ENCODE results near the gene ABHD16B. TPM values are rescaled to one million over a fixed set of nuclear protein-coding genes. Genes with fewer than 3 reads are reported as not detected.

ABHD16B gene
- total RNA-seq, 1 donor from 2014 or later: not detected

- ATAC-seq (ENCODE audit: poor library complexity) (no peak), DNase-seq (no peak)
- intact Hi-C loops (cut with DNase I): loop anchor here (5.0 kb wide), 1 partner anchor 64 kb away; no protein-coding TSS in a partner anchor
Measured at GRCh38 chr20:63908008-63908682, 46.8 kb downstream of the ABHD16B start.

GRCh38 chr20:63911176-63911575 lies 49.9 kb downstream of the ABHD16B start:
- no peak for DNase-seq
- ATAC-seq (ENCODE audit: poor library complexity): peak; percentile 19
- intact Hi-C loops (cut with DNase I): no loop called here

Other genes starting within 250 kb of the ABHD16B start
- gene GMEB2, start 234.4 kb upstream of the ABHD16B start, total RNA-seq: 5.5 TPM
- 4.3 TPM for gene STMN3, start 208.1 kb upstream of the ABHD16B start, total RNA-seq
- gene RTEL1, start 203.2 kb upstream of the ABHD16B start, total RNA-seq: 7.3 TPM
- 0.32 TPM for gene TNFRSF6B, start 164.8 kb upstream of the ABHD16B start, total RNA-seq
- 32.2 TPM for gene ARFRP1, start 153.5 kb upstream of the ABHD16B start, total RNA-seq
- gene ZGPAT, start 153.5 kb upstream of the ABHD16B start, total RNA-seq: 16.0 TPM
- gene LIME1, start 124.8 kb upstream of the ABHD16B start, total RNA-seq: 1.6 TPM
- 95.0 TPM for gene SLC2A4RG, start 121.7 kb upstream of the ABHD16B start, total RNA-seq
- 13.5 TPM for gene ZBTB46, start 30.2 kb upstream of the ABHD16B start, total RNA-seq
- gene TPD52L2, start 3.8 kb downstream of the ABHD16B start, total RNA-seq: 69.0 TPM
- gene DNAJC5, start 33.6 kb downstream of the ABHD16B start, total RNA-seq: 42.3 TPM
- 54.4 TPM for gene UCKL1, start 94.9 kb downstream of the ABHD16B start, total RNA-seq
- 11.3 TPM for gene ZNF512B, start 108.4 kb downstream of the ABHD16B start, total RNA-seq
- gene SAMD10, start 118.1 kb downstream of the ABHD16B start, total RNA-seq: 6.0 TPM
- 45.3 TPM for gene PRPF6, start 119.6 kb downstream of the ABHD16B start, total RNA-seq
- gene C20orf204, start 174.7 kb downstream of the ABHD16B start, total RNA-seq: 0.38 TPM
- gene SOX18, start 188.1 kb downstream of the ABHD16B start, total RNA-seq: 34.3 TPM
- 34.6 TPM for gene TCEA2, start 201.7 kb downstream of the ABHD16B start, total RNA-seq
- gene RGS19, start 218.0 kb downstream of the ABHD16B start, total RNA-seq: 6.7 TPM
- 0.75 TPM for gene OPRL1, start 218.6 kb downstream of the ABHD16B start, total RNA-seq
- not detected for gene LKAAEAR1, start 222.9 kb downstream of the ABHD16B start, total RNA-seq
- gene NPBWR2, start 246.1 kb downstream of the ABHD16B start, total RNA-seq: not detected